Hematopoietic multipotent progenitor cell (in vitro differentiated cells): ENCODE data around the gene KRT78. TPM values are rescaled to one million over a fixed set of nuclear protein-coding genes. Genes with fewer than 3 reads are reported as not detected.

Experiments used
- total RNA-seq: library from RNA; depleted of rRNA; stranded (reverse); fragments of >200 nt; gene quantifications from one replicate; pipeline ENCODE4 v1.2.3, GENCODE V29; 2012

KRT78 gene
- total RNA-seq, 1 donor, result not detected

Other genes with a start within 250 kb of the KRT78 start
- under 0.01 TPM for gene KRT72, start 247.5 kb downstream of the KRT78 start, total RNA-seq
- gene KRT73, start 230.4 kb downstream of the KRT78 start, total RNA-seq, result 0.27 TPM
- gene KRT2, start 196.8 kb downstream of the KRT78 start, total RNA-seq, result not detected
- 1.1 TPM for gene KRT1, start 168.6 kb downstream of the KRT78 start, total RNA-seq
- gene KRT77, start 145.5 kb downstream of the KRT78 start, total RNA-seq, result not detected
- not detected for gene KRT76, start 71.6 kb downstream of the KRT78 start, total RNA-seq
- not detected for gene KRT3, start 52.9 kb downstream of the KRT78 start, total RNA-seq
- not detected for gene KRT4, start 34.9 kb downstream of the KRT78 start, total RNA-seq
- under 0.01 TPM for gene KRT79, start 14.7 kb downstream of the KRT78 start, total RNA-seq
- 7.3 TPM for gene KRT8, start 56.1 kb upstream of the KRT78 start, total RNA-seq
- 67.1 TPM for gene KRT18, start 100.1 kb upstream of the KRT78 start, total RNA-seq
- gene EIF4B, start 157.5 kb upstream of the KRT78 start, total RNA-seq, result 790 TPM
- gene TNS2, start 201.1 kb upstream of the KRT78 start, total RNA-seq, result 3.2 TPM
- gene SPRYD3, start 230.4 kb upstream of the KRT78 start, total RNA-seq, result 20.7 TPM
- gene IGFBP6, start 248.7 kb upstream of the KRT78 start, total RNA-seq, result 2.4 TPM